HepG2 (cell line): ENCODE results near the gene ZNF367. TPM values are rescaled to one million over a fixed set of nuclear protein-coding genes. Genes with fewer than 3 reads are reported as not detected.
A peak's percentile ranks its signal among the peaks of the same experiment; 100 is the strongest.

Experiments
- BORCS8-MEF2B ChIP-seq: sonication (generic); formaldehyde crosslinking; IDR thresholded peaks from 2 replicates; pipeline ENCODE4 v1.8.0; 2022; ENCODE audit warnings: mild to moderate bottlenecking, missing genetic modification reagents
- FOXO1 ChIP-seq: sonication (generic); formaldehyde crosslinking; IDR thresholded peaks from 2 replicates; pipeline ENCODE4 v1.4.0; 2020; ENCODE audit warnings: missing genetic modification reagents
- HCFC1 ChIP-seq: fragments of 150-350 bp; IDR thresholded peaks from 2 replicates; pipeline ENCODE4 v1.6.1; 2014; ENCODE audit warnings: low read depth, low read length
- HDAC2 ChIP-seq: sonication (generic); formaldehyde crosslinking; IDR thresholded peaks from 2 replicates; pipeline ENCODE4 v1.4.0; 2020; ENCODE audit warnings: missing genetic modification reagents
- HES4 ChIP-seq: sonication (generic); formaldehyde crosslinking; IDR thresholded peaks from 2 replicates; pipeline ENCODE4 v1.9.0; 2021; ENCODE audit warnings: mild to moderate bottlenecking, missing genetic modification reagents, borderline replicate concordance
- KLF15 ChIP-seq: sonication (generic); formaldehyde crosslinking; IDR thresholded peaks from 2 replicates; pipeline ENCODE4 v1.8.1; 2023; ENCODE audit warnings: borderline replicate concordance, mild to moderate bottlenecking, inconsistent platforms, missing genetic modification reagents, mixed read lengths
- MAFK ChIP-seq, 2 experiments: IDR thresholded peaks in 1 of 2; conservative IDR thresholded peaks in 1 of 2; 2 replicates each; pipeline ENCODE4 v1.6.1; 2011; ENCODE audit warnings: improper control_type of control experiment in 2 of 2, low read length in 2 of 2
- MEF2D ChIP-seq: sonication (generic); formaldehyde crosslinking; IDR thresholded peaks from 2 replicates; pipeline ENCODE4 v1.5.1; 2020; ENCODE audit warnings: mild to moderate bottlenecking, missing genetic modification reagents
- NCOA1 ChIP-seq: sonication (generic); formaldehyde crosslinking; IDR thresholded peaks from 2 replicates; pipeline ENCODE4 v1.9.0; 2021; ENCODE audit warnings: missing genetic modification reagents
- NR2F6 ChIP-seq, 2 experiments: IDR thresholded peaks; 2 replicates each; pipeline ENCODE4 v1.6.1; 2016; ENCODE audit warnings: antibody characterized with exemption in 1 of 2, mild to moderate bottlenecking in 1 of 2
- POLR2G ChIP-seq: fragments of 200-400 bp; formaldehyde crosslinking; IDR thresholded peaks from 2 replicates; pipeline ENCODE4 v1.6.1; 2018; ENCODE audit warnings: mild to moderate bottlenecking, low read depth, low read length, moderate library complexity
- RCOR2 ChIP-seq: IDR thresholded peaks from 2 replicates; pipeline ENCODE4 v1.6.1; 2016; ENCODE audit warnings: missing biosample characterization, missing genetic modification reagents
- SP4 ChIP-seq: sonication (generic); formaldehyde crosslinking; IDR thresholded peaks from 2 replicates; pipeline ENCODE4 v1.8.1; 2023; ENCODE audit warnings: mild to moderate bottlenecking, missing genetic modification reagents
- SYNCRIP ChIP-seq: fragments of 200-400 bp; formaldehyde crosslinking; IDR thresholded peaks from 2 replicates; pipeline ENCODE4 v1.6.1; 2018; ENCODE audit warnings: mild to moderate bottlenecking, low read depth, low read length; ENCODE audit not compliant: insufficient read depth
- TBL1XR1 ChIP-seq: fragments of 150-350 bp; IDR thresholded peaks from 2 replicates; pipeline ENCODE4 v1.6.1; 2014; ENCODE audit warnings: borderline replicate concordance, low read length; ENCODE audit not compliant: partially characterized antibody
- ZFX ChIP-seq: sonication (generic); formaldehyde crosslinking; IDR thresholded peaks from 2 replicates; pipeline ENCODE4 v1.4.0; 2020; ENCODE audit warnings: mild to moderate bottlenecking, low read depth, missing genetic modification reagents, moderate library complexity
- ZNF331 ChIP-seq: sonication (generic); formaldehyde crosslinking; IDR thresholded peaks from 2 replicates; pipeline ENCODE4 v1.4.0; 2020; ENCODE audit warnings: missing genetic modification reagents
- ZNF567 ChIP-seq: sonication (generic); formaldehyde crosslinking; IDR thresholded peaks from 2 replicates; pipeline ENCODE4 v1.8.1; 2023; ENCODE audit warnings: mild to moderate bottlenecking, missing genetic modification reagents, borderline replicate concordance
- ZNF713 ChIP-seq: sonication (generic); formaldehyde crosslinking; IDR thresholded peaks from 2 replicates; pipeline ENCODE4 v1.4.0; 2020; ENCODE audit warnings: mild to moderate bottlenecking, missing genetic modification reagents
- ZNF841 ChIP-seq: sonication (generic); formaldehyde crosslinking; IDR thresholded peaks from 2 replicates; pipeline ENCODE4 v1.8.1; 2023; ENCODE audit warnings: missing genetic modification reagents, borderline replicate concordance
- ZSCAN20 ChIP-seq: sonication (generic); formaldehyde crosslinking; IDR thresholded peaks from 2 replicates; pipeline ENCODE4 v1.4.0; 2020; ENCODE audit warnings: missing genetic modification reagents, mild to moderate bottlenecking, borderline replicate concordance
- polyA plus RNA-seq, 8 experiments: library from polyadenylated mRNA; depleted of rRNA in 3 of 8; stranded (reverse) in 7 of 8; unstranded in 1 of 8; fragments of >200 nt; fragmentation: Illumina TruSeq in 4 of 8; extraction: Trizol in 4 of 8; gene quantifications; 2 replicates each; pipeline versions ENCODE4 v1.2.1 to v1.2.3, GENCODE V29; 2011 to 2016; ENCODE audit warnings: low read depth in 4 of 8, missing spikeins in 1 of 8, mixed read lengths in 1 of 8; ENCODE audit not compliant: insufficient read depth in 1 of 8
- total RNA-seq, 5 experiments: library from RNA; depleted of rRNA; stranded (reverse); fragments of >200 nt; fragmentation: Illumina TruSeq; extraction: Trizol; gene quantifications; 2 replicates each; pipeline ENCODE4 v1.2.3, GENCODE V29; 2016; ENCODE audit warnings: low read depth in 1 of 5
- TF ChIP-seq, protein P1 (sequence below): sonication (generic); formaldehyde crosslinking; IDR thresholded peaks from 2 replicates; pipeline ENCODE4 v1.4.0; 2020; ENCODE audit warnings: mild to moderate bottlenecking, missing genetic modification reagents
- TF ChIP-seq, protein P2 (sequence below): sonication (generic); formaldehyde crosslinking; IDR thresholded peaks from 2 replicates; pipeline ENCODE4 v1.4.0; 2020; ENCODE audit warnings: mild to moderate bottlenecking, missing genetic modification reagents
- TF ChIP-seq, protein P3 (sequence below): sonication (generic); formaldehyde crosslinking; IDR thresholded peaks from 2 replicates; pipeline ENCODE4 v1.4.0; 2020; ENCODE audit warnings: mild to moderate bottlenecking, missing genetic modification reagents
- TF ChIP-seq, protein P4 (sequence below): sonication (generic); formaldehyde crosslinking; IDR thresholded peaks from 2 replicates; pipeline ENCODE4 v1.8.0; 2022; ENCODE audit warnings: mild to moderate bottlenecking, missing genetic modification reagents; ENCODE audit not compliant: insufficient replicate concordance

The ZNF367 gene
- total and polyA plus RNA-seq, 2 of the 13 experiments (the other 11 are each of a cell fraction or from before 2014, with no cell fraction given): 2.9 to 7.7 TPM

DNA sequence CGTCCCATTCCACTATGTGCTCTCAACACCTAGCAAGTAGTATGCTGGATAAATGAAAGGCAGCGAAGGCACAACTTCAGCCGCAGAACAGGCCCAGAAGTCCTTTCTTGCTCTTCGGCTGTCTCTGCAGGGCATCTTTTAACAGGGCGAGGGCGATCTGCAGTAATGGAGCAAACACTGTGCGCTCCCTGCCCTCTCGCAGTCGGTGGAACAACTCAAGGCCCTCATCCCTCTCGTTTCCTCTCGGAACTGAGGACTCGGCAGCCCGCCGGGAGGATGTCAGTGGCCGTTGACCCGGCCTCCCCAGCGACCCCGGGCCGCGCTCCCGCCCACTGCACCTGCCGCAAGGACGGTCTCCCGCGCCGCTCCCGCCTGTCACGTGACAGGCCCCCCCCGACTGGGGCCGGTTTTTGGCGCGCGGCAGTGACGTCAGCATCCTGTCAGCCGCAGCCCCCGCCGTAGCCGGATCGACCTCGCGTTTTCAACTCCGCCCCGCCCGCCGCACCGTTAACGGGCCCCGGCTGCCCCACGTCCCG is 1.1 kb downstream of the ZNF367 start (continued):
- TF ChIP-seq, protein P1, sequence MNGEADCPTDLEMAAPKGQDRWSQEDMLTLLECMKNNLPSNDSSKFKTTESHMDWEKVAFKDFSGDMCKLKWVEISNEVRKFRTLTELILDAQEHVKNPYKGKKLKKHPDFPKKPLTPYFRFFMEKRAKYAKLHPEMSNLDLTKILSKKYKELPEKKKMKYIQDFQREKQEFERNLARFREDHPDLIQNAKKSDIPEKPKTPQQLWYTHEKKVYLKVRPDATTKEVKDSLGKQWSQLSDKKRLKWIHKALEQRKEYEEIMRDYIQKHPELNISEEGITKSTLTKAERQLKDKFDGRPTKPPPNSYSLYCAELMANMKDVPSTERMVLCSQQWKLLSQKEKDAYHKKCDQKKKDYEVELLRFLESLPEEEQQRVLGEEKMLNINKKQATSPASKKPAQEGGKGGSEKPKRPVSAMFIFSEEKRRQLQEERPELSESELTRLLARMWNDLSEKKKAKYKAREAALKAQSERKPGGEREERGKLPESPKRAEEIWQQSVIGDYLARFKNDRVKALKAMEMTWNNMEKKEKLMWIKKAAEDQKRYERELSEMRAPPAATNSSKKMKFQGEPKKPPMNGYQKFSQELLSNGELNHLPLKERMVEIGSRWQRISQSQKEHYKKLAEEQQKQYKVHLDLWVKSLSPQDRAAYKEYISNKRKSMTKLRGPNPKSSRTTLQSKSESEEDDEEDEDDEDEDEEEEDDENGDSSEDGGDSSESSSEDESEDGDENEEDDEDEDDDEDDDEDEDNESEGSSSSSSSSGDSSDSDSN (CRISPR knock-in tag): peak; percentile 95
- TF ChIP-seq KLF15 (CRISPR knock-in tag) (no peak), RCOR2 (CRISPR knock-in tag) (0 out of 2 replicates have a peak, but pooled peaks have one; percentile 31), ZNF567 (CRISPR knock-in tag) (peak; percentile 95), ZNF331 (CRISPR knock-in tag) (peak; percentile 59; the same call in 1 of the 2 replicates), NCOA1 (CRISPR knock-in tag) (0 out of 2 replicates have a peak, but pooled peaks have one; percentile 46), SYNCRIP (no peak), ZSCAN20 (CRISPR knock-in tag) (no peak), ZNF841 (CRISPR knock-in tag) (no peak), MEF2D (CRISPR knock-in tag) (peak; percentile 76; the same call in 1 of the 2 replicates), NR2F6 (IDR thresholded peaks at IDR 0.05) (no peak), NR2F6 (CRISPR knock-in tag; IDR thresholded peaks at IDR 0.05) (peak; percentile 87), ZFX (CRISPR knock-in tag) (peak; percentile 88), SP4 (CRISPR knock-in tag) (peak; percentile 81), TBL1XR1 (peak; percentile 59), HCFC1 (peak; percentile 63; the same call in 1 of the 2 replicates), MAFK (conservative IDR thresholded peaks at IDR 0.05 in 1 of 2, IDR thresholded peaks at IDR 0.05 in 1 of 2; ENCODE audit: low read length in 2 of 2) (no peak), HDAC2 (CRISPR knock-in tag) (peak; percentile 81), BORCS8-MEF2B (CRISPR knock-in tag) (peak; percentile 85; the same call in 1 of the 2 replicates), FOXO1 (CRISPR knock-in tag) (peak; percentile 79; the same call in 1 of the 2 replicates), HES4 (CRISPR knock-in tag) (no peak; the same call in 1 of the 2 replicates), POLR2G (peak; percentile 83), ZNF713 (CRISPR knock-in tag) (no peak)
- TF ChIP-seq, protein P2, sequence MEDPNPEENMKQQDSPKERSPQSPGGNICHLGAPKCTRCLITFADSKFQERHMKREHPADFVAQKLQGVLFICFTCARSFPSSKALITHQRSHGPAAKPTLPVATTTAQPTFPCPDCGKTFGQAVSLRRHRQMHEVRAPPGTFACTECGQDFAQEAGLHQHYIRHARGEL (CRISPR knock-in tag): no peak
- TF ChIP-seq, protein P3, sequence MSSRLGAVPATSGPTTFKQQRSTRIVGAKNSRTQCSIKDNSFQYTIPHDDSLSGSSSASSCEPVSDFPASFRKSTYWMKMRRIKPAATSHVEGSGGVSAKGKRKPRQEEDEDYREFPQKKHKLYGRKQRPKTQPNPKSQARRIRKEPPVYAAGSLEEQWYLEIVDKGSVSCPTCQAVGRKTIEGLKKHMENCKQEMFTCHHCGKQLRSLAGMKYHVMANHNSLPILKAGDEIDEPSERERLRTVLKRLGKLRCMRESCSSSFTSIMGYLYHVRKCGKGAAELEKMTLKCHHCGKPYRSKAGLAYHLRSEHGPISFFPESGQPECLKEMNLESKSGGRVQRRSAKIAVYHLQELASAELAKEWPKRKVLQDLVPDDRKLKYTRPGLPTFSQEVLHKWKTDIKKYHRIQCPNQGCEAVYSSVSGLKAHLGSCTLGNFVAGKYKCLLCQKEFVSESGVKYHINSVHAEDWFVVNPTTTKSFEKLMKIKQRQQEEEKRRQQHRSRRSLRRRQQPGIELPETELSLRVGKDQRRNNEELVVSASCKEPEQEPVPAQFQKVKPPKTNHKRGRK: no peak
- TF ChIP-seq, protein P4, sequence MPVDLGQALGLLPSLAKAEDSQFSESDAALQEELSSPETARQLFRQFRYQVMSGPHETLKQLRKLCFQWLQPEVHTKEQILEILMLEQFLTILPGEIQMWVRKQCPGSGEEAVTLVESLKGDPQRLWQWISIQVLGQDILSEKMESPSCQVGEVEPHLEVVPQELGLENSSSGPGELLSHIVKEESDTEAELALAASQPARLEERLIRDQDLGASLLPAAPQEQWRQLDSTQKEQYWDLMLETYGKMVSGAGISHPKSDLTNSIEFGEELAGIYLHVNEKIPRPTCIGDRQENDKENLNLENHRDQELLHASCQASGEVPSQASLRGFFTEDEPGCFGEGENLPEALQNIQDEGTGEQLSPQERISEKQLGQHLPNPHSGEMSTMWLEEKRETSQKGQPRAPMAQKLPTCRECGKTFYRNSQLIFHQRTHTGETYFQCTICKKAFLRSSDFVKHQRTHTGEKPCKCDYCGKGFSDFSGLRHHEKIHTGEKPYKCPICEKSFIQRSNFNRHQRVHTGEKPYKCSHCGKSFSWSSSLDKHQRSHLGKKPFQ (CRISPR knock-in tag): peak; percentile 62
